OCI-LY7 (cell line): ENCODE data around the gene SV2B. TPM values are rescaled to one million over a fixed set of nuclear protein-coding genes. Genes with fewer than 3 reads are reported as not detected.

Experiments
- BruUV-seq: library from RNA; stranded (reverse); fragments of 400-500 nt; replicated peaks from 2 replicates; lab custom pipeline; 2021; lab: Mats Ljungman, UMichigan
- CTCF ChIA-PET: fragments of 300-600 bp; sonication (Branson Sonifier 250); formaldehyde crosslinking; loops from one replicate; lab custom pipeline; 2022; ENCODE audit warnings: antibody characterized with exemption; ENCODE audit not compliant: unreplicated experiment; lab: Charles Lee
- POLR2A ChIA-PET: fragments of 300-600 bp; sonication (Branson Sonifier 250); formaldehyde crosslinking; loops from one replicate; lab custom pipeline; 2022; ENCODE audit warnings: antibody characterized with exemption; lab: Charles Lee
- DNase-seq: peaks from one replicate; pipeline ENCODE4 v3.0.0-alpha.2; 2015; ENCODE audit warnings: low spot score
- H2AFZ ChIP-seq: fragments of 200-600 bp; sonication (generic), shearing (Covaris generic); 2 replicates; pipeline ENCODE4 v1.6.1; 2014; ENCODE audit warnings: mild to moderate bottlenecking, antibody characterized with exemption, low read length, moderate library complexity
- H3K27ac ChIP-seq: fragments of 200-600 bp; sonication (generic); 2 replicates; pipeline ENCODE4 v1.5.1; 2014; ENCODE audit warnings: mixed run types, low read depth, mild to moderate bottlenecking, moderate library complexity, low read length, inconsistent platforms; ENCODE audit not compliant: poor library complexity, severe bottlenecking
- H3K36me3 ChIP-seq: fragments of 200-600 bp; sonication (generic); 2 replicates; pipeline ENCODE4 v1.6.1; 2014; ENCODE audit warnings: mild to moderate bottlenecking, antibody characterized with exemption, low read length, moderate library complexity, mixed read lengths; ENCODE audit not compliant: insufficient read depth
- H3K4me1 ChIP-seq: fragments of 200-600 bp; sonication (generic); 2 replicates; pipeline ENCODE4 v1.5.1; 2014; ENCODE audit warnings: mild to moderate bottlenecking, low read length; ENCODE audit not compliant: insufficient read depth, poor library complexity, severe bottlenecking
- H3K4me2 ChIP-seq: fragments of 200-600 bp; sonication (generic); 2 replicates; pipeline ENCODE4 v1.6.1; 2014; ENCODE audit warnings: mild to moderate bottlenecking, low read length
- H3K4me3 ChIP-seq: fragments of 200-600 bp; sonication (generic); 2 replicates; pipeline ENCODE4 v1.5.1; 2014; ENCODE audit warnings: mild to moderate bottlenecking, low read depth, low read length; ENCODE audit not compliant: poor library complexity, severe bottlenecking
- H3K79me2 ChIP-seq: fragments of 200-600 bp; sonication (generic); 2 replicates; pipeline ENCODE4 v1.6.1; 2016; ENCODE audit warnings: low read depth, mild to moderate bottlenecking, low read length, moderate library complexity, mixed read lengths; ENCODE audit not compliant: insufficient read depth
- H3K9me2 ChIP-seq: fragments of 200-600 bp; sonication (generic); 2 replicates; pipeline ENCODE4 v1.6.1; 2016; ENCODE audit warnings: mild to moderate bottlenecking, low read length, mixed read lengths; ENCODE audit not compliant: insufficient read depth
- H3K9me3 ChIP-seq: fragments of 200-600 bp; sonication (generic); 2 replicates; pipeline ENCODE4 v1.6.1; 2014; ENCODE audit warnings: mild to moderate bottlenecking, mixed run types, low read length, mixed read lengths
- H4K20me1 ChIP-seq: fragments of 200-600 bp; sonication (generic); 2 replicates; pipeline ENCODE4 v1.6.1; 2014; ENCODE audit warnings: mild to moderate bottlenecking, antibody characterized with exemption, low read length, moderate library complexity, mixed read lengths; ENCODE audit not compliant: insufficient read depth
- CTCF ChIP-seq: fragments of 200-600 bp; sonication (generic); conservative IDR thresholded peaks from 2 replicates; pipeline ENCODE4 v1.5.1; 2014; ENCODE audit warnings: mild to moderate bottlenecking, antibody characterized with exemption, low read length, moderate library complexity, mixed read lengths
- EZH2phosphoT487 ChIP-seq: fragments of 200-600 bp; sonication (generic); IDR thresholded peaks from 2 replicates; pipeline ENCODE4 v1.6.1; 2018; ENCODE audit warnings: low read depth, borderline replicate concordance, mild to moderate bottlenecking, mixed run types, antibody characterized with exemption, low read length, moderate library complexity, mixed read lengths
- intact Hi-C: fragments of 100-400 bp; cut with micrococcal nuclease; formaldehyde crosslinking; loops from one replicate; pipeline ENCODE4 v1.10.0; 2022; ENCODE audit not compliant: unreplicated experiment
- total RNA-seq, 2 experiments: library from RNA; depleted of rRNA in 1 of 2; stranded (reverse); fragments of >200 nt in 1 of 2; shearing (Covaris generic) in 1 of 2; gene quantifications; 2 replicates each; pipeline ENCODE4 v1.2.3, GENCODE V29; 2014 to 2022

Gene SV2B
- total RNA-seq, 2 experiments from 2014 or later = 0.15 TPM; not detected in 1

- intact Hi-C loops = no loop called here
- ChIA-PET CTCF (no interaction called here), POLR2A (no interaction called here)
- no peaks in the 10 kb centered on the region; the same call in 1 of the 2 replicates for H3K9me2 ChIP-seq
- H3K4me3 ChIP-seq = no peak overlapping the region
- TF ChIP-seq CTCF = no peak
- TF ChIP-seq EZH2phosphoT487 = no peak
- no TSS peak for BruUV-seq
- H3K4me1 ChIP-seq = no peaks in the 10 kb centered on the region
- no peaks in the 10 kb centered on the region for H3K9me3 ChIP-seq
- no peaks in the 10 kb centered on the region for H3K79me2 ChIP-seq
- DNase-seq = no peak
- H4K20me1 ChIP-seq = no peaks in the 10 kb centered on the region
- H3K4me2 ChIP-seq = no peak overlapping the region
- H3K36me3 ChIP-seq = no peaks in the 10 kb centered on the region
- H3K27ac ChIP-seq = no peak overlapping the region
- no peak overlapping the region for H2AFZ ChIP-seq
These were observed 164.7 kb downstream of the SV2B start for GRCh38 chr15:91264651-91265351.

- POLR2A ChIA-PET = no interaction called here
- H2AFZ ChIP-seq = no peak overlapping the region
These were observed 165.4 kb downstream of the SV2B start for GRCh38 chr15:91265416-91265940.

More at GRCh38 chr15:91265416-91265940, 165.4 kb downstream of the SV2B start:
- no peak for DNase-seq
- Histone ChIP-seq H3K4me2 (no peak overlapping the region), H3K4me1 (no peaks in the 10 kb centered on the region), H3K9me3 (no peaks in the 10 kb centered on the region), H3K4me3 (no peak overlapping the region), H3K36me3 (no peaks in the 10 kb centered on the region), H3K27ac (no peak overlapping the region), H3K79me2 (no peaks in the 10 kb centered on the region), H3K9me2 (no peaks in the 10 kb centered on the region), H4K20me1 (no peaks in the 10 kb centered on the region)
- intact Hi-C loops = no loop called here
- TF ChIP-seq EZH2phosphoT487 = no peak
- TF ChIP-seq CTCF = no peak
- CTCF ChIA-PET = no interaction called here
- BruUV-seq = no TSS peak
